Fibroblast of lung (primary cell): Measurements from ENCODE around the gene GTF2A1. TPM values are rescaled to one million over a fixed set of nuclear protein-coding genes. Genes with fewer than 3 reads are reported as not detected.

Source experiments
- DNase-seq, 2 donors: peaks; one replicate each; pipeline versions ENCODE4 v3.0.0 to v3.0.0-alpha.2; 2010; ENCODE audit warnings: low read depth in 2 of 2
- H2AFZ ChIP-seq: 2 replicates; pipeline ENCODE4 v1.5.1; 2012; ENCODE audit warnings: low read length, control low read depth, inconsistent platforms
- H3K27ac ChIP-seq: 2 replicates; pipeline ENCODE4 v1.5.1; 2011; ENCODE audit warnings: low read length, control low read depth; ENCODE audit not compliant: insufficient read depth
- H3K27me3 ChIP-seq: 2 replicates; pipeline ENCODE4 v1.5.1; 2011; ENCODE audit warnings: mild to moderate bottlenecking, low read length; ENCODE audit not compliant: control insufficient read depth, insufficient read depth
- H3K36me3 ChIP-seq: 2 replicates; pipeline ENCODE4 v1.5.1; 2011; ENCODE audit warnings: low read length; ENCODE audit not compliant: control insufficient read depth, insufficient read depth
- H3K4me1 ChIP-seq: 2 replicates; pipeline ENCODE4 v1.5.1; 2011; ENCODE audit warnings: low read length; ENCODE audit not compliant: control insufficient read depth, insufficient read depth; ENCODE audit errors: extremely low read depth
- H3K4me2 ChIP-seq: 2 replicates; pipeline ENCODE4 v1.5.1; 2011; ENCODE audit warnings: low read length, control low read depth; ENCODE audit not compliant: insufficient read depth; ENCODE audit errors: extremely low read depth
- H3K4me3 ChIP-seq, 4 experiments: fragments of 200-600 bp in 1 of 4; sonication (generic) in 1 of 4; replicated peaks in 1 of 4; 2 replicates each; pipeline ENCODE4 v1.5.1; 2011 to 2016; ENCODE audit warnings: low read length in 4 of 4, low read depth in 3 of 4, mild to moderate bottlenecking in 3 of 4, control low read depth in 2 of 4, inconsistent platforms in 1 of 4, mixed read lengths in 1 of 4; ENCODE audit not compliant: insufficient read depth in 1 of 4; ENCODE audit errors: control extremely low read depth in 1 of 4
- H3K79me2 ChIP-seq: 2 replicates; pipeline ENCODE4 v1.5.1; 2012; ENCODE audit warnings: mild to moderate bottlenecking, low read length, inconsistent platforms; ENCODE audit not compliant: control insufficient read depth, insufficient read depth
- H3K9ac ChIP-seq: 2 replicates; pipeline ENCODE4 v1.5.1; 2011; ENCODE audit warnings: mild to moderate bottlenecking, low read length, control low read depth; ENCODE audit not compliant: insufficient read depth
- H3K9me3 ChIP-seq: 2 replicates; pipeline ENCODE4 v1.5.1; 2012; ENCODE audit warnings: low read depth, low read length; ENCODE audit not compliant: control insufficient read depth, insufficient read depth
- H4K20me1 ChIP-seq: 2 replicates; pipeline ENCODE4 v1.5.1; 2011; ENCODE audit warnings: low read length; ENCODE audit not compliant: control insufficient read depth, insufficient read depth; ENCODE audit errors: extremely low read depth
- CTCF ChIP-seq, 2 donors: IDR thresholded peaks in 1 of 2; conservative IDR thresholded peaks in 1 of 2; 1 replicate in 1 of 2; 2 replicates in 1 of 2; pipeline ENCODE4 v1.5.1; 2011 to 2012; ENCODE audit warnings: low read length in 2 of 2, control low read depth in 1 of 2, inconsistent platforms in 1 of 2, low read depth in 1 of 2, mild to moderate bottlenecking in 1 of 2
- EZH2 ChIP-seq: IDR thresholded peaks from 2 replicates; pipeline ENCODE4 v1.5.1; 2012; ENCODE audit warnings: low read length, control low read depth, mild to moderate bottlenecking; ENCODE audit errors: missing control alignments
- polyA plus RNA-seq, 2 donors: library from polyadenylated mRNA; depleted of rRNA in 1 of 2; stranded (reverse) in 1 of 2; unstranded in 1 of 2; fragments of >200 nt; gene quantifications; 2 replicates each; pipeline ENCODE4 v1.2.1, GENCODE V29; 2011 to 2012; ENCODE audit warnings: missing spikeins in 1 of 2
- total RNA-seq: library from RNA; depleted of rRNA; stranded (reverse); fragments of >200 nt; gene quantifications from 2 replicates; pipeline ENCODE4 v1.2.1, GENCODE V29; 2014

Gene GTF2A1
- total and polyA plus RNA-seq, 2 donors (not counting 1 experiment from before 2014, with no cell fraction given) = 23.2 to 32.7 TPM

- H3K4me2 ChIP-seq = peak overlapping the region; percentile 89
- no peaks in the 10 kb centered on the region for H3K79me2 ChIP-seq
- peak overlapping the region in 1 of 4 experiments; percentile 49 for H3K4me3 ChIP-seq
- no peaks in the 10 kb centered on the region for H3K9me3 ChIP-seq
- no peak overlapping the region for H3K27ac ChIP-seq
- H3K36me3 ChIP-seq = no peaks in the 10 kb centered on the region
- peaks cover 2% of the 10 kb centered on the region for H3K4me1 ChIP-seq
- TF ChIP-seq CTCF (conservative IDR thresholded peaks at IDR 0.05 in 1 of 2, IDR thresholded peaks at IDR 0.05 in 1 of 2; ENCODE audit: low read depth in 1 of 2, low read length in 2 of 2) (no peak), EZH2 (no peak)
- no peaks in the 10 kb centered on the region for H4K20me1 ChIP-seq
- H3K9ac ChIP-seq = no peak overlapping the region
- DNase-seq = no peak
- H2AFZ ChIP-seq = no peak overlapping the region
- H3K27me3 ChIP-seq = no peaks in the 10 kb centered on the region
These were observed 42.7 kb downstream of the GTF2A1 start for GRCh38 chr14:81178063-81178462.

- H3K27ac ChIP-seq = peak overlapping the region; percentile 34
These were observed 43.5 kb downstream of the GTF2A1 start for GRCh38 chr14:81177225-81177624.

GRCh38 chr14:81176241-81176640 lies 44.5 kb downstream of the GTF2A1 start:
- no peaks in the 10 kb centered on the region for H3K27me3 ChIP-seq
- H3K79me2 ChIP-seq = no peaks in the 10 kb centered on the region
- no peak overlapping the region for H3K27ac ChIP-seq
- peaks cover 4% of the 10 kb centered on the region for H3K4me1 ChIP-seq
- H3K36me3 ChIP-seq = no peaks in the 10 kb centered on the region
- H2AFZ ChIP-seq = no peak overlapping the region
- no peaks in the 10 kb centered on the region for H4K20me1 ChIP-seq
- TF ChIP-seq CTCF (conservative IDR thresholded peaks at IDR 0.05 in 1 of 2, IDR thresholded peaks at IDR 0.05 in 1 of 2; ENCODE audit: low read depth in 1 of 2, low read length in 2 of 2) (no peak), EZH2 (no peak)
- H3K4me2 ChIP-seq = no peak overlapping the region
- no peaks in the 10 kb centered on the region for H3K9me3 ChIP-seq
- H3K9ac ChIP-seq = no peak overlapping the region
- H3K4me3 ChIP-seq = no peak overlapping the region
- DNase-seq = no peak

More at GRCh38 chr14:81177225-81177624, 43.5 kb downstream of the GTF2A1 start:
- Histone ChIP-seq H3K36me3 (no peaks in the 10 kb centered on the region), H3K4me2 (peak overlapping the region; percentile 89), H3K79me2 (no peaks in the 10 kb centered on the region), H3K9me3 (no peaks in the 10 kb centered on the region), H2AFZ (peak overlapping the region; percentile 40), H3K4me3 (peak overlapping the region; percentile 38 to 49 (median 43)), H3K27me3 (no peaks in the 10 kb centered on the region), H3K4me1 (peaks cover 4% of the 10 kb centered on the region), H4K20me1 (no peaks in the 10 kb centered on the region), H3K9ac (no peak overlapping the region)
- no peak for TF ChIP-seq CTCF (conservative IDR thresholded peaks at IDR 0.05 in 1 of 2, IDR thresholded peaks at IDR 0.05 in 1 of 2; ENCODE audit: low read depth in 1 of 2, low read length in 2 of 2)
- TF ChIP-seq EZH2 = no peak
- DNase-seq = peak in 1 of 2 donors; percentile 8
